Endothelial cell of umbilical vein (primary cell): ENCODE data around the gene MECP2. TPM values are rescaled to one million over a fixed set of nuclear protein-coding genes. Genes with fewer than 3 reads are reported as not detected.

Source experiments
- BruUV-seq: library from RNA; stranded (reverse); fragments of 400-500 nt; replicated peaks from 2 replicates; lab custom pipeline; 2021; lab: Mats Ljungman, UMichigan
- CTCF ChIA-PET: fragments of 300-600, 350-600 bp; sonication (Branson Sonifier 250); formaldehyde crosslinking; loops from one replicate; lab custom pipeline; 2021; ENCODE audit warnings: antibody characterized with exemption, inconsistent platforms; lab: Charles Lee
- POLR2A ChIA-PET: fragments of 300-600, 350-600 bp; sonication (Branson Sonifier 250); formaldehyde crosslinking; loops from one replicate; lab custom pipeline; 2021; ENCODE audit warnings: antibody characterized with exemption, inconsistent platforms; lab: Charles Lee
- DNase-seq: peaks from one replicate; pipeline ENCODE4 v3.0.0-alpha.2; 2011; ENCODE audit warnings: low read depth, low spot score
- FAIRE-seq: peaks from 2 replicates; lab custom pipeline; 2011; peaks lifted over from hg19 to GRCh38; lab: Jason Lieb, UNC
- H2AFZ ChIP-seq: 2 replicates; pipeline ENCODE4 v1.6.0; 2012; ENCODE audit warnings: low read depth, low read length, control low read depth, inconsistent platforms
- H3K27ac ChIP-seq: 2 replicates; pipeline ENCODE4 v1.5.1; 2011; ENCODE audit warnings: low read depth, mild to moderate bottlenecking, control low read depth, low read length, moderate library complexity; ENCODE audit not compliant: insufficient read depth
- H3K27me3 ChIP-seq, 2 experiments: 2 replicates each; pipeline versions ENCODE4 v1.6.0 to v1.6.1; 2011; ENCODE audit warnings: low read length in 2 of 2, mixed read lengths in 1 of 2; ENCODE audit not compliant: control insufficient read depth in 2 of 2, insufficient read depth in 2 of 2
- H3K36me3 ChIP-seq, 2 experiments: 2 replicates in 1 of 2; 3 replicates in 1 of 2; pipeline ENCODE4 v1.5.1; 2011; ENCODE audit warnings: low read length in 2 of 2, mild to moderate bottlenecking in 1 of 2, moderate library complexity in 1 of 2; ENCODE audit not compliant: control insufficient read depth in 2 of 2, insufficient read depth in 2 of 2; ENCODE audit errors: extremely low read depth in 1 of 2
- H3K4me1 ChIP-seq: 3 replicates; pipeline ENCODE4 v1.5.1; 2011; ENCODE audit warnings: mild to moderate bottlenecking, low read length; ENCODE audit not compliant: control insufficient read depth, insufficient read depth; ENCODE audit errors: extremely low read depth
- H3K4me2 ChIP-seq: 2 replicates; pipeline ENCODE4 v1.6.1; 2011; ENCODE audit warnings: low read length, control low read depth, mixed read lengths; ENCODE audit not compliant: insufficient read depth
- H3K4me3 ChIP-seq, 3 experiments: fragments of 200-600 bp in 1 of 3; sonication (generic), shearing (Covaris generic) in 1 of 3; replicated peaks in 1 of 3; 2 replicates each; pipeline ENCODE4 v1.5.1; 2011 to 2016; ENCODE audit warnings: control low read depth in 3 of 3, low read length in 3 of 3, mild to moderate bottlenecking in 2 of 3, inconsistent platforms in 1 of 3, low read depth in 1 of 3, moderate library complexity in 1 of 3; ENCODE audit not compliant: insufficient read depth in 1 of 3
- H3K79me2 ChIP-seq: 2 replicates; pipeline ENCODE4 v1.6.0; 2012; ENCODE audit warnings: low read length, inconsistent platforms; ENCODE audit not compliant: control insufficient read depth, insufficient read depth
- H3K9ac ChIP-seq: replicated peaks from 2 replicates; pipeline ENCODE3; 2011; ENCODE audit warnings: low read length, control low read depth; ENCODE audit not compliant: insufficient read depth; ENCODE audit errors: extremely low read depth
- H3K9me1 ChIP-seq: replicated peaks from 3 replicates; pipeline ENCODE4 v1.6.0; 2011; ENCODE audit warnings: mild to moderate bottlenecking, low read length; ENCODE audit not compliant: control insufficient read depth, insufficient read depth; ENCODE audit errors: extremely low read depth
- H3K9me3 ChIP-seq: replicated peaks from 2 replicates; pipeline ENCODE4 v1.5.1; 2012; ENCODE audit warnings: low read length, inconsistent platforms; ENCODE audit not compliant: control insufficient read depth, insufficient read depth
- H4K20me1 ChIP-seq: replicated peaks from 2 replicates; pipeline ENCODE3; 2011; ENCODE audit warnings: mild to moderate bottlenecking, low read length; ENCODE audit not compliant: control insufficient read depth, insufficient read depth; ENCODE audit errors: extremely low read depth
- CTCF ChIP-seq, 2 donors: IDR thresholded peaks; 1 replicate in 1 of 2; 2 replicates in 1 of 2; pipeline ENCODE4 v1.5.1; 2011; ENCODE audit warnings: low read length in 2 of 2, mild to moderate bottlenecking in 2 of 2, moderate library complexity in 2 of 2, control low read depth in 1 of 2, inconsistent platforms in 1 of 2, low read depth in 1 of 2; ENCODE audit not compliant: insufficient read depth in 1 of 2; ENCODE audit errors: extremely low read depth in 1 of 2
- EZH2 ChIP-seq: IDR thresholded peaks from 2 replicates; pipeline ENCODE4 v1.6.1; 2012; ENCODE audit warnings: borderline replicate concordance, low read depth, mild to moderate bottlenecking, moderate library complexity, low read length, inconsistent platforms; ENCODE audit not compliant: severe bottlenecking
- FOS ChIP-seq: IDR thresholded peaks from 2 replicates; pipeline ENCODE4 v1.6.1; 2011; ENCODE audit warnings: mild to moderate bottlenecking, low read length, moderate library complexity, borderline replicate concordance; ENCODE audit not compliant: insufficient read depth
- GATA2 ChIP-seq: IDR thresholded peaks from 2 replicates; pipeline ENCODE4 v1.7.0; 2011; ENCODE audit warnings: low read depth, mild to moderate bottlenecking, moderate library complexity, mixed read lengths, low read length; ENCODE audit not compliant: insufficient read length, insufficient read depth
- JUN ChIP-seq: IDR thresholded peaks from 2 replicates; pipeline ENCODE4 v1.6.1; 2011; ENCODE audit warnings: borderline replicate concordance, low read depth; ENCODE audit not compliant: insufficient read length, insufficient read depth
- MAX ChIP-seq: IDR thresholded peaks from 2 replicates; pipeline ENCODE4 v1.6.1; 2011; ENCODE audit not compliant: insufficient read depth, insufficient read length
- MYC ChIP-seq: IDR thresholded peaks from one replicate; pipeline ENCODE4 v1.6.1; 2011; ENCODE audit warnings: mild to moderate bottlenecking, low read depth, low read length
- POLR2A ChIP-seq: IDR thresholded peaks from 2 replicates; pipeline ENCODE4 v1.6.1; 2012; ENCODE audit warnings: low read depth, mild to moderate bottlenecking, control low read depth, low read length
- POLR2AphosphoS5 ChIP-seq: IDR thresholded peaks from 2 replicates; pipeline ENCODE4 v1.6.1; 2012; ENCODE audit warnings: low read depth, mild to moderate bottlenecking, control low read depth, low read length, moderate library complexity; ENCODE audit not compliant: insufficient read depth
- dilution Hi-C: fragments of 300-500 bp; cut with MboI; formaldehyde crosslinking; loops from one replicate; pipeline ENCODE4 v1.15.0; 2019; ENCODE audit warnings: low sequenced_read_pairs; ENCODE audit not compliant: extremely low pct_ligation_motif_present
- intact Hi-C: fragments of 100-400 bp; cut with micrococcal nuclease; formaldehyde crosslinking; loops from one replicate; pipeline ENCODE4 v1.10.0; 2022
- polyA plus RNA-seq, 4 experiments: library from polyadenylated mRNA; depleted of rRNA in 3 of 4; stranded (reverse) in 3 of 4; unstranded in 1 of 4; fragments of >200 nt; gene quantifications; 2 replicates each; pipeline versions ENCODE4 v1.2.1 to v1.2.3, GENCODE V29; 2011 to 2012; ENCODE audit warnings: missing spikeins in 1 of 4
- total RNA-seq: library from RNA; stranded (reverse); gene quantifications from 2 replicates; pipeline ENCODE4 v1.2.3, GENCODE V29; 2021

MECP2 gene
- total and polyA plus RNA-seq, 2 donors (not counting 3 experiments of a cell fraction or from before 2014, with no cell fraction given): 9.0 to 45.3 TPM

DNA sequence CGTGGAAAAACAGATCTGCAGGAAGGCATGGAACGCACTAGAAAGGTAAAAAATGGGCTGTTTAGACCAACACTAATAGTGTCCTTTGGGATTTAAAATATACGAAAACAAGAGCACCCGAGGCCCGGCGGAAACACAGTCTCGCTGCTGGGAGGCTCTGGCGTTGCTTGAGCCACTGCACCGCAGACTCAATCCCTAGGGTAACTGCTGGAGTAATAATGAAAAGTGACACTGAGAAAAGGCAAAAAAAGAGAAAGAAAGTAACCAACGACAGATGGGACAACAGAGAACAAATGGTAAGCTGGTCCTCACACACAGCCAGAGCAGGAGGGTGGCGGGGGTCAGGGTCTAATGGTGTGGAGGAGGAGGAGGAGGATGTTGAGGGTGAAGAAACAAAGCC lies 93.2 kb downstream of the MECP2 start:
- H3K4me2 ChIP-seq: no peak overlapping the region
- ChIA-PET CTCF (interaction anchor here (2.1 kb wide), 1 partner anchor 9 kb away, joined by 9 read pairs; no protein-coding TSS in a partner anchor), POLR2A (no interaction called here)
- no peak overlapping the region for H3K27ac ChIP-seq
- no peak for TF ChIP-seq CTCF (IDR thresholded peaks at IDR 0.05; ENCODE audit: extremely low read depth in 1 of 2, insufficient read depth in 1 of 2, low read depth in 1 of 2, low read length in 2 of 2)
- TF ChIP-seq MAX: no peak
- no peak for TF ChIP-seq JUN
- TF ChIP-seq POLR2A: no peak
- TF ChIP-seq GATA2: no peak
- TF ChIP-seq POLR2AphosphoS5: no peak
- TF ChIP-seq EZH2: no peak
- no peak for TF ChIP-seq MYC
- TF ChIP-seq FOS: no peak
- H3K27me3 ChIP-seq: no peaks in the 10 kb centered on the region
- H3K9me3 ChIP-seq: no peaks in the 10 kb centered on the region
- H3K79me2 ChIP-seq: no peaks in the 10 kb centered on the region
- H3K36me3 ChIP-seq: no peaks in the 10 kb centered on the region
- no peaks in the 10 kb centered on the region for H3K4me1 ChIP-seq
- no peaks in the 10 kb centered on the region for H3K9me1 ChIP-seq
- intact Hi-C loops: no loop called here
- no peak overlapping the region for H2AFZ ChIP-seq
- no peak overlapping the region for H3K9ac ChIP-seq
- dilution Hi-C loops: no loop called here
- no peak overlapping the region for H3K4me3 ChIP-seq
- no peaks in the 10 kb centered on the region for H4K20me1 ChIP-seq
- no TSS peak for BruUV-seq
- DNase-seq (no peak), FAIRE-seq (no peak)
